GM21526 (cell line): ENCODE measurements around the gene RLBP1.

ENCODE experiments used
- ATAC-seq: cut with Tn5 transposase; IDR thresholded peaks from one replicate; pipeline ENCODE4 v1.9.1; 2021; ENCODE audit warnings: moderate library complexity; ENCODE audit not compliant: unreplicated experiment, low FRiP score

The RLBP1 gene

GRCh38 chr15:89208256-89208655 lies 13.1 kb downstream of the RLBP1 start:
- ATAC-seq, result no peak

GRCh38 chr15:89206908-89207331 lies 14.5 kb downstream of the RLBP1 start:
- ATAC-seq, result peak; percentile 84

GRCh38 chr15:89205991-89206585 lies 15.3 kb downstream of the RLBP1 start:
- no peak for ATAC-seq

DNA sequence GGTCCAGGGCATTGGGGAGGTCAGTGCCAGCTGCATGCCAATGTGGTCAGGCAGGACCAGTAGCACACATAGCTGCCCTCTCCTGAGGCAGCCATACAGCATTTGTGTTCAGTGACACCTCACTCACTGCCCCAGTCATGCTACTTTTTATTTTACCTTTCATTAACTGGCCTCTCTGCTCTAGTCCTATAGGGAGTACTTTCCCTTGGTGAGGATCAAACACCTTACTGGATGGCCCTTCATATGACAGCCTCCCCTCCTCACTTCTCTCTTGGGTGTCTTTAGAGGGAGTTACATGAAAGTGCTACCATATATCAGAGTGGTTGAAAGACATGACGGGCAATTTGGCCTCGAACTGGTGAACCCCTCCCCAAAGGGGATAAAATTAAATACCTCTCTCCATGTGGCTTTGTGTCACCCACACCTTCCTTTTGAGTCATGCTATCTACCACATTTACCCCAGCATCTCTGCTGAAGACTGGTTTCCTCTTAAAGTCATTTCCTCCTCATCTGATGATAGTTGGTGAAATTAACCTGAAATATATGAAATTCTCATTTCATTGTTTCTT lies 17.6 kb downstream of the RLBP1 start:
- no peak for ATAC-seq

GRCh38 chr15:89201465-89202005 lies 19.8 kb downstream of the RLBP1 start:
- ATAC-seq, result no peak

DNA sequence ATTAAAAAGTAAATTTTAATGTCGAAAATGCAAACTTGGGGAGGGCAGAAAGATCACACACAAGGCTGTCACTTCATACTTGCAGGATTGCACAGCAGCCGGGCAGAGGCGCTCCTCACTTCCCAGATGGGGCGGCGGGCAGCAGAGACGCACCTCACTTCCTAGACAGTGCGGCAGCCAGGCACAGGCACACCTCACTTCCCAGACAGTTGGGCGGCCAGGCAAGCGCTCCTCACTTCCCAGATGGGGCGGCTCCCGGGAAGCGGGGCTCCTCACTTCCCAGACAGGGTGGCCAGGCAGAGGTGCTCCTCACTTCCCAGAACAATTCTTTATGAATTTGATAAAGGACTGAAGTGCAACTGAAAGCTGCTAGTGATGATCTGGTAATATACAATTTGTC lies 21.2 kb downstream of the RLBP1 start:
- no peak for ATAC-seq

DNA sequence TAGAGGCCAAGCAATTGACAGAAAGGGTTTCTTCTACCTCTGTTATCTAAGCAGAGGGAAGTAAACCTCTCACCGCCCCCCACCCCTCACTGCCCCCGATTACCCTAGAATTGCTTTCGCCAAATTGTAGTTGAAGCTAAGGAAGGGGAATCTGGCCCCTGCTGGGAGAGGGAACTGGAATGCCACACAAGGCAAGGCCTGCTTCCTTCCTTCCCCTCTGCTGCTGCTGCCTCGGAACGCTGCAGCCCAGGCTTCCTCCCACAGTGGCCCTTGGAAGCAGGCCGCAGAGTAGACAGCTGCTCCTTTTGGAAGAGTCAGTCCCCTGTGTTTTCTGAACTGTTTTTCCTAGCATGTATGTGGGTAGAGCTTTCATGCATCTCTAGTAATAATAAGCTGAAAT lies 21.6 kb downstream of the RLBP1 start:
- ATAC-seq, result no peak

- no peak for ATAC-seq
Measured at GRCh38 chr15:89198934-89199333, 22.4 kb downstream of the RLBP1 start.

DNA sequence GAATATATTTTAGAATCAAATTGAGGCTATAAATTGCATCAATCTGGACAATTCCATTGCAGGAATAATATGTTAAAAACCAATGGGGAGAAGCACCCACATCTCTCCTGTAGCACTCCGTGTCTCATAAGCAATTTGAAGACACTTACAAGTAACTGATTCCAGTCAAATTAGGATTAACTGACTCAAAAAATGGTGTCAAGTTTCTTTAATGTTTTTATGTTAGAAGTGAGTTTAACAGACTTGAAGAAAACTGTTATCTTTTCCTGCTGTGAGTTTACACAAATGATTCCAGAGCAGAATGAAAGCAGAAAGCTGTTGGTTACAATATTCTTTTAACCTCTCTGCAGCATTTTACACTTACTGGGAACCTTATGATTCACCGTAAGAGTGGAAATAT lies 23.2 kb downstream of the RLBP1 start:
- ATAC-seq, result no peak

- no peak for ATAC-seq
Measured at GRCh38 chr15:89197503-89197971, 23.8 kb downstream of the RLBP1 start.

GRCh38 chr15:89196994-89197393 lies 24.4 kb downstream of the RLBP1 start:
- ATAC-seq, result no peak

GRCh38 chr15:89196241-89196640 lies 25.1 kb downstream of the RLBP1 start:
- ATAC-seq, result no peak

DNA sequence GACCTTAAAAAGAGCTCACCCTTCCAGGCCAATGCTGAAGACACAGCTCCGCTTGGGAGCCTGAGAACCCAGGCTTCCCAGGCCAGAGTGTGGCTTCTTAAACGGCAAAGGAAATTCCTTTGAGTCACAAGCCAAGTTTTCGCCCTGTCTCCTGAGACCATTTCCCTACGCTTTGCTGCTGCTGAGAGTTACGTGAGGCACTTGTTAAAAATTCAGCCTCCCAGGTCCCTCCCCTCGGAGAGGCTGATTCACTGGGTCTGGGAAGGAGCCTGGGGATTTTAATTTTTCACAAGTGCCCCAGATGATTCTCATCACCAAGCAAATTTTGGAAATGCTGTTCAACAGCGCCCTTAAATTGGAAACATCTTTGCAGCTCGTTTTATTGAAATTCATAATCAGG lies 25.5 kb downstream of the RLBP1 start:
- no peak for ATAC-seq

DNA sequence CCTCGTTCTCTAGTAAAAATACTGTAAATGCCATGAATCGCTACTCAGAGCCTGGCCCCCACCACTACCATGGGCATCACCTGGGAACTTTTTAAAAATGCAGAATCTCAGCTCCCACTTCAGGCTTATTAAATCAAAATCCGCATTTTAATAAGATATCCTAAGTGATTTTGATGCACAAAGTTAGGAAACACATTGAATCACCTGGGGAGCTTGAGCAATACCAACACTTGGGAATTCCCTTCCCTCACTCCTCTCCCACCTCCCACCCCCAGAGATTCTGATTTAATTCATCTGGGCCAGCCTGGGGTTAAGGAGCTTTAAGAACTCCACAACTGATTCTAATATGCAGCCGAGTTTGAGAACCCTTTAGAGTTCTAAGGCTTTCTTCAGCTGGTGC lies 26.8 kb downstream of the RLBP1 start:
- ATAC-seq, result no peak

DNA sequence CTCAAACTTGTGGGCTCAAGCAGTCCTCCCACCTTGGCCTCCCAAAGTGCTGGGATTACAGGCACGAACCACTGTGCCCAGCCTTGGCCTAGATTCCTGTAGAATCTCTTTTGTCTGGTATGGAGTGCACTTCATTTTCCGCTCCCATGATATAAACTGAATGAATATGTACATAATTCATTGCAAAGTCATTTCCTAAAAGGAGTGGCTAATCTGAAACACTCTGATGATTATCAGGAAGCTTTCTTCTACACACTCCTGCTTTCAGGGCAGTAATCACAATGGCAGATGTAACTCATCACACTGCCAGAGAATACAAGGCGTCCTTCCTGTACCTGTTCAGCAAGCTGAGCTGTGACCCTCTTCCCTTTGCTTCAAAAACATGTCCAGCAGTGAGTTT lies 28.6 kb downstream of the RLBP1 start:
- ATAC-seq, result no peak

- no peak for ATAC-seq
Measured at GRCh38 chr15:89192136-89192535, 29.2 kb downstream of the RLBP1 start.

GRCh38 chr15:89187986-89188514 lies 33.3 kb downstream of the RLBP1 start:
- ATAC-seq, result no peak

GRCh38 chr15:89187301-89187985 lies 33.9 kb downstream of the RLBP1 start:
- ATAC-seq, result no peak

DNA sequence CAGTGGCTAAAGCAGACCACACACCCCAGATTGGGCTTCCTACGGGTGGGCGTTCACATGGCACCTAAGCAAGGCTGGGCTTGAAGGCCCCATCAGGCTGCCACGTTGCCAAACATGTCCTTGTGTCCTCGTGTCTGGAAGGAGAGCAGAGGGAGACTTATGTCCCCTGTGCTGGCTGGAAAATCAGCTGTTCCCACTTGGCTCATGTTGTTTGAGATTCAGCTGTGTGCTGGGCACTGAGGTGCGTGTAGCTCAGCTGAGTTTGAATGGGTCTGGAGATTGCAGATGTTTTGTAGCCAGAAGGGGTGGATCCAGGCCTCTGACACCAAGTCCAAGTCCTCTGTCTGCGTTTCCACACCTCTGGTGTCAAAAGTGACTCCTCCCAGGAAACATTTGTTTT lies 34.6 kb downstream of the RLBP1 start:
- no peak for ATAC-seq

GRCh38 chr15:89184886-89185526 lies 36.4 kb downstream of the RLBP1 start:
- no peak for ATAC-seq

DNA sequence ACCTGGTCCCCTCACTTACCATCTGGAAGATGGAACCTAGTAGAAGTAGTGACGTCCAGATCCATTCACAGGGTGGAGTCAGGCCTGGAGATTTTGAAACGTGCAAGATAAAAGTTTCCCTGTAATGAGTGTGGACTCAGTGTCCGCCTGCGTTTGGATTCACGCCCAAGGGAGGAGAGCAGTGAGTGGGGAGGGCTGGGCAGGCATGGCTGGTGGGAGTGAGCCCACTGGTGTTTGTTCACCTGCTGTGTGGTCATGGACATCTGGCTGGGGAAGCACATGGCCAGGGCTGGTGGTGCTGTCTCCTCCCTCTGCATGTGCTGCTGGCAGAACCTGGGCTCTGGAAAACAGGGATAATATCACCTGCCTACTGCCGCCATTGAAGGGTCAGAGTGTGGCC lies 37.0 kb downstream of the RLBP1 start:
- no peak for ATAC-seq
